Activated CD4-positive, alpha-beta T cell treated with anti-CD3 and anti-CD28 coated beads, Interleukin-2, amount 10 ng/mL, durations not matched to agents 7 days and 5 days (primary cell): Measurements from ENCODE around the gene RNF13. TPM values are rescaled to one million over a fixed set of nuclear protein-coding genes. Genes with fewer than 3 reads are reported as not detected.

Experiments used
- CTCF ChIA-PET: fragments of 350-600 bp; sonication (Branson Sonifier 250); formaldehyde crosslinking; loops from one replicate; lab custom pipeline; 2021; ENCODE audit warnings: antibody characterized with exemption; lab: Charles Lee
- POLR2A ChIA-PET: fragments of 350-600 bp; sonication (Branson Sonifier 250); formaldehyde crosslinking; loops from one replicate; lab custom pipeline; 2021; ENCODE audit warnings: antibody characterized with exemption; lab: Charles Lee
- DNase-seq: peaks from one replicate; pipeline ENCODE4 v3.0.0-alpha.2; 2020
- H3K27ac Mint-ChIP-seq: one replicate; pipeline ENCODE4 v1.8.0; 2021; ENCODE audit warnings: mild to moderate bottlenecking, moderate library complexity, mixed read lengths
- H3K27me3 Mint-ChIP-seq: one replicate; pipeline ENCODE4 v1.8.0; 2021; ENCODE audit warnings: mixed read lengths
- H3K36me3 Mint-ChIP-seq: one replicate; pipeline ENCODE4 v1.8.0; 2021; ENCODE audit warnings: low read depth, mixed read lengths
- H3K4me1 Mint-ChIP-seq: one replicate; pipeline ENCODE4 v1.8.0; 2021; ENCODE audit warnings: mixed read lengths
- H3K4me3 Mint-ChIP-seq: one replicate; pipeline ENCODE4 v1.8.0; 2021; ENCODE audit warnings: mild to moderate bottlenecking, moderate library complexity, mixed read lengths
- H3K9me3 Mint-ChIP-seq: one replicate; pipeline ENCODE4 v1.8.0; 2021; ENCODE audit warnings: mixed read lengths
- total RNA-seq, 2 experiments: library from RNA; stranded (reverse); gene quantifications; one replicate each; pipeline ENCODE4 v1.2.3, GENCODE V29; 2021

The RNF13 gene
- total RNA-seq, 2 experiments from 2014 or later, result 33.0 to 45.7 TPM

DNA sequence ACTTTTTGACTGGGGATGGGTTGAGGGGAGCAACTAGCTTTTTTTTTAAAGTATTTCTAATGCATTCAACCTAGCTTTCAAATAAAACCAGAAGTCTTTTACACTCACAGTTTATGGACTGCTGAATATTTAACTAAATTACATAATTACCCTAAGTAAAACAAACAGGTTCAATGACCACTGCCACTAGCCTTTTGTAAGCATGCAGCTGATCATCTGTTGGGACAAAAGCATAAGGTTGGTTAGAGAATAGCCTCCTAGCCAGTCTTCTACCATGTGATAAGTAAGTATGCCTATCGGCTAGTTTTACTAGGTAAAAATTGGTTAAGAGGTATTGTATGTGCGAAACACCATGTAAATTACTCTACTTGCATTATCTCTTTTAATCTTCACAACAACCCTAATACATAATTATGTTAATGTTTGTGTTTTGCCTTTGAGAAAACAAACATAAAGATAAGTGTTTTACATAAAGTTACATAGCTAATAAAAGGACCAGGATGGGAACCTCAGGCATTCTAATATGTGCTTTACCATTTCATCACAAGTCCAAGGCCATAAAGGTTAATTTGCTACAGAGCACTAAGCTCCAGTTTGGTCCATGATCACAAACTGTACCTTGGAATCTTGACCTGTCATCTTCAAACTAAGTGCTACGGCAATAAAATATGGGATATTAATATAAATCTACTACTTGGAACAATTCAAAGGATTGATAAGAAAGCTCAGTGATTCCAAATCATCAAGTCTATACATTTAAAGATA, 144.5 kb downstream of the RNF13 start:
- Mint-ChIP-seq H3K27me3 (no peaks in the 10 kb centered on the region), H3K4me3 (no peak overlapping the region), H3K4me1 (peaks cover 10% of the 10 kb centered on the region), H3K27ac (no peak overlapping the region), H3K9me3 (no peaks in the 10 kb centered on the region), H3K36me3 (peaks cover 4% of the 10 kb centered on the region)
- POLR2A ChIA-PET, result no interaction called here
- CTCF ChIA-PET, result no interaction called here
- DNase-seq, result no peak

DNA sequence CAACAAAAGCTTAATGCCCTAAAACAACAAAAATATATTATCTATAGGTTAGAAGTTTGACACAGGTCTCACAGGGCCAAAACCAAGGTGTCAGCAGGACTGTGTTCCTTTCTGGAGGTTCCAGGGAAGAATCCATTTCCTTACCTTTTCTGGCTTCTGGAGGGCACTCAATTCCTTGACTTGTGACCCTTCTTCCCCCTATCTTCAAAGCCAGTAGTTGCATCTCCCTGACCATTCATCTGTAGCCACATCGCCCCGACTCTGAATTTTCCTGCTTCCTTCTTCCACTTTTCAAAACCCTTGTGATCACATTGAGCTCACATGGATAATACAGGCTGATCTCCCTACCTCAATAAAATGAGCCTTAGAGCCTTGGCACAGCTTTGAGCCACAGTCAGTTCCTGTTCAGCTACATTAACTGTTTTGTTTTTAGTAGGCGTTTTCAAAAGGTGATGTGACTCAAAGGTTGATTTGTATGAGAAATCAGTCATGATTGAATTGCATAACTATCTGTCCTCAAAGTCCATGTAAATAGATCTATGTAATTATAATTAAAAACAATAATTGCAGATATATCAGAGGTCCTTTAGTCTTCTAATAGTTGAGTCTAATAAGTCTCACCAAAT, 145.3 kb downstream of the RNF13 start:
- no peak overlapping the region for H3K27ac Mint-ChIP-seq
- H3K4me1 Mint-ChIP-seq, result peaks cover 10% of the 10 kb centered on the region

DNA sequence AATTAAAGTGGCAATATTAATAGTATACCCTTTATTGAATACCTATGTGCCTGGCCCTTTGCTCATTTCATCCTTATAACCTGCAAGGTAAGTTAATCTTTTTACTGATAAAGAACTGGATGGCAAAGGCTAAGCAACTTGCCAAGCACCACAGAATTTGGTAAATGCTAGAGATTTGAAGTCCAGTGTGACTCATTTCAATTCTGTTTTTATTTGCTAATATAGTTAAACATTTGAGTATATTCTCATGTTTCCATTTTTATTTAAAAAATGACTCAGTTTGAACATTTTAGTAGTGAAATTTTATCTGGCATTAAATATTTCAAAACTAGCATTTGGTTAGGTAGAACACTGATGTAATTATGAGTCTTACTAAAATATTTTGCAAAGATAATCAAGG, 146.4 kb downstream of the RNF13 start:
- H3K27me3 Mint-ChIP-seq, result no peaks in the 10 kb centered on the region
- POLR2A ChIA-PET, result no interaction called here
- CTCF ChIA-PET, result no interaction called here
- H3K36me3 Mint-ChIP-seq, result peaks cover 4% of the 10 kb centered on the region
- H3K4me3 Mint-ChIP-seq, result no peak overlapping the region
- DNase-seq, result no peak
- H3K9me3 Mint-ChIP-seq, result no peaks in the 10 kb centered on the region
- no peak overlapping the region for H3K27ac Mint-ChIP-seq
- peaks cover 5% of the 10 kb centered on the region for H3K4me1 Mint-ChIP-seq

More for the DNA sequence above, 145.3 kb downstream of the RNF13 start:
- peaks cover 4% of the 10 kb centered on the region for H3K36me3 Mint-ChIP-seq
- no peaks in the 10 kb centered on the region for H3K27me3 Mint-ChIP-seq
- ChIA-PET POLR2A (no interaction called here), CTCF (no interaction called here)
- no peak for DNase-seq
- no peak overlapping the region for H3K4me3 Mint-ChIP-seq
- H3K9me3 Mint-ChIP-seq, result no peaks in the 10 kb centered on the region

DNA sequence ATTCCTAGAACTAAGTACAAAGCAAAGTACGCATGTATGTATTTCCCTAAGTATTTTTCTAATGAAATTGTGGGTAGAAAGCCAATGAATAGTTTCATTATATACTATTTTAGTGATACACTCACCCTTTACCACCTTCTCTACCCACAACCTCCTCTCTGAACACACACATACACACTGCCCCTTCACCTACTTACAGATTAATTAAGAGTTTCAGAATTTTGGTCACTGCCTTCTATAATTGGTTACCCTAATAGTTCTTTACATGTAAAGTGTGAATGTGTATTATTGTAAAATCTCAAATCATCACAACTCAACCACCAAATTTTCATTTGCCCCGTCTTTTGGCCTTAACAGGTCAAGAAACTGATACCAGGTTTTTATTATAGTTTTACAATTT, 150.5 kb downstream of the RNF13 start:
- H3K4me1 Mint-ChIP-seq, result no peaks in the 10 kb centered on the region
- POLR2A ChIA-PET, result no interaction called here
- no peak for DNase-seq
- no peaks in the 10 kb centered on the region for H3K27me3 Mint-ChIP-seq
- CTCF ChIA-PET, result no interaction called here
- no peak overlapping the region for H3K4me3 Mint-ChIP-seq
- no peaks in the 10 kb centered on the region for H3K9me3 Mint-ChIP-seq
- no peak overlapping the region for H3K27ac Mint-ChIP-seq
- H3K36me3 Mint-ChIP-seq, result peaks cover 4% of the 10 kb centered on the region

DNA sequence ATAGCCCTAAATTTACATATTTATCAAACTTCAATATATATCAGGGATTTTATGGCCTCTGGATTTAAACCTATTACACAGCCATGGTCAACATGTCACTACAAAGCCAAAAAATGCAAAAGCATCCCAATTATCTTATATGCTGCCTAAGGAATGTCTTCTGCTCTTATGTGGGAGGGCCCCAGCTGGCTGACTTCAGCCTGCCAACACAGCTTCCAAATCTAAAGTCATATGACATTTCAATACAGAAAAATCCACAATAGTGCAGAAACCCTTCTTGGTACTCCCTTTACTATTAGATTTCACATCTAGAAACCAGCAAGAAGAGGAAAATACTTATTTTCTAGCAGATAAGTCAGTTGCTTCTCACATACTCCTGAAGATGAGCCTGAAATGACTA, 151.3 kb downstream of the RNF13 start:
- Mint-ChIP-seq H3K27ac (no peak overlapping the region), H3K4me1 (peaks cover 3% of the 10 kb centered on the region), H3K27me3 (peaks cover 5% of the 10 kb centered on the region), H3K9me3 (no peaks in the 10 kb centered on the region), H3K4me3 (no peak overlapping the region), H3K36me3 (peaks cover 6% of the 10 kb centered on the region)
- ChIA-PET CTCF (no interaction called here), POLR2A (no interaction called here)
- DNase-seq, result no peak

DNA sequence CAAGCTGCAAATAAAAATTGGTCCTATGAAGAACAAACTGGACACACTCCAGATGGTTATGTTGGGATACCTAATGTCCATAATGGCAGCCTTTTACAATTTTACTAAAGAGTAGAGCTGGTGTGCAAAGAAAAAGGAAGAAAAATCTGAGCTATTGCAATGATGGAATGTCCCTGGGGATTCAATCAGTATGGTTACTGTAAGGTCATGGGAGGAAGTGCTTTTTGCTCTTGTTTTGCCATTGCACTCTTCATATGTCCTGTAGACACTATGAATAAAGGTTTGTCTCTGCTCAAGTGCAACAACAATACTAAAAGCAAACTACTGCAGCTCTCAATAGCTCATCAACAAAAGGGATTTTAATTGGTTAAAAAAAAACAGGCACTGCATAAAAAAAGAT, 152.3 kb downstream of the RNF13 start:
- ChIA-PET POLR2A (interaction anchor here (0.6 kb wide), 1 partner anchor 167 kb away, joined by 4 read pairs; no protein-coding TSS in a partner anchor), CTCF (interaction anchor here (1.6 kb wide), 1 partner anchor 218 kb away, joined by 7 read pairs; no protein-coding TSS in a partner anchor)
- H3K4me3 Mint-ChIP-seq, result no peak overlapping the region
- DNase-seq, result no peak
- no peak overlapping the region for H3K27ac Mint-ChIP-seq
- peaks cover 9% of the 10 kb centered on the region for H3K4me1 Mint-ChIP-seq
- no peaks in the 10 kb centered on the region for H3K9me3 Mint-ChIP-seq
- H3K36me3 Mint-ChIP-seq, result peaks cover 6% of the 10 kb centered on the region
- peaks cover 12% of the 10 kb centered on the region for H3K27me3 Mint-ChIP-seq

DNA sequence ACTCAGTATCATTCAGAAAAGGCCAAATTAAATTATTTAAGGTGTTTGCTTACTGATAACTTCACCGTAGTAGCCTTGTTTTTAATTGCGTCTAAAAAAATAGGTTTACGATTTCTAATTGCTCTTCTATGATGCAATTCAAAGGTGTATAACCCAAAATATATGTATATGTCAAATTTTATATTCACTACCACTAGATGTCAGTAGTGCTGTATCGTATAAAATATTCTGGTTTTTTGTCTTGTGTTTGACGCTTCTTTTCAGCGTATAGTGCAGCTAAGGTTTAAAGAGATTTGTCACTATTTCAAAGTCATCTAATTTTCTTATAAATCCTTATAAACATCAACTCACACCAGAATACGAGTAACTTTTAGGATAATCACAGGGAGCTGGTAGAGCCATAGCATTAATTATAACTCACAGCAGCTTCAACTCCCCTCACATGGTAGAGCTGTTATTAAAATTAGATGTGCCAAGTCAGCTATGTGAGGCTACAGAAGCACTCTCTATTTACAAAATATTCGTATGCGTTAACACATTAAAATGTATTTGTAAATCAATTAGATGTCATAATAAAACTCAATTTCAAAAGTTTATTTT, 154.2 kb downstream of the RNF13 start:
- ChIA-PET POLR2A (no interaction called here), CTCF (interaction anchor here (1.4 to 1.6 kb wide), 2 partner anchors 159 to 216 kb away, joined by 5 to 7 read pairs; no protein-coding TSS in a partner anchor)
- Mint-ChIP-seq H3K9me3 (no peaks in the 10 kb centered on the region), H3K27ac (no peak overlapping the region), H3K4me1 (peaks cover 16% of the 10 kb centered on the region), H3K27me3 (peaks cover 23% of the 10 kb centered on the region), H3K36me3 (peaks cover 2% of the 10 kb centered on the region), H3K4me3 (no peak overlapping the region)
- no peak for DNase-seq

DNA sequence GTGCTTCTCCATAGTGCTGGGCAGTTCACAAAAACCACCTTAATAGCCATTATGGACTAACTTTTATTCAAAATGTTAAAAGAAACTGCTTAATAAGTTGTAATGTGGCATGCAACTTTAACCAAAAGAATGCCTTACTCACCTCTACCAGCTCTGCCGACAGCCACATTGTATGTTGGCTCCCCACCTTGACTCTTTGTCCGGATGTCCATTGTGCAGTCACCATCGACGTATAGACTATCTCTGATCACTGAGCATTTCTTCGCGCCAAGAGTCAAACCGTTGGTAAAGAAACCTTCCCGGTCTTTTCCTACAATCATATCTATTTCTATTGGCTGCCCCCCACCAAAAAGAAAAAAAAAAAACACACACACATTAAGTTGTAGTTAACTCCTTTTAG, 155.2 kb downstream of the RNF13 start:
- H3K36me3 Mint-ChIP-seq, result peaks cover 2% of the 10 kb centered on the region
- H3K9me3 Mint-ChIP-seq, result no peaks in the 10 kb centered on the region
- CTCF ChIA-PET, result interaction anchor here (1.4 kb wide), 1 partner anchor 160 kb away, joined by 5 read pairs; no protein-coding TSS in a partner anchor
- no peak overlapping the region for H3K4me3 Mint-ChIP-seq
- no peak for DNase-seq
- peaks cover 30% of the 10 kb centered on the region for H3K27me3 Mint-ChIP-seq
- POLR2A ChIA-PET, result no interaction called here
- H3K4me1 Mint-ChIP-seq, result peaks cover 16% of the 10 kb centered on the region
- H3K27ac Mint-ChIP-seq, result no peak overlapping the region

DNA sequence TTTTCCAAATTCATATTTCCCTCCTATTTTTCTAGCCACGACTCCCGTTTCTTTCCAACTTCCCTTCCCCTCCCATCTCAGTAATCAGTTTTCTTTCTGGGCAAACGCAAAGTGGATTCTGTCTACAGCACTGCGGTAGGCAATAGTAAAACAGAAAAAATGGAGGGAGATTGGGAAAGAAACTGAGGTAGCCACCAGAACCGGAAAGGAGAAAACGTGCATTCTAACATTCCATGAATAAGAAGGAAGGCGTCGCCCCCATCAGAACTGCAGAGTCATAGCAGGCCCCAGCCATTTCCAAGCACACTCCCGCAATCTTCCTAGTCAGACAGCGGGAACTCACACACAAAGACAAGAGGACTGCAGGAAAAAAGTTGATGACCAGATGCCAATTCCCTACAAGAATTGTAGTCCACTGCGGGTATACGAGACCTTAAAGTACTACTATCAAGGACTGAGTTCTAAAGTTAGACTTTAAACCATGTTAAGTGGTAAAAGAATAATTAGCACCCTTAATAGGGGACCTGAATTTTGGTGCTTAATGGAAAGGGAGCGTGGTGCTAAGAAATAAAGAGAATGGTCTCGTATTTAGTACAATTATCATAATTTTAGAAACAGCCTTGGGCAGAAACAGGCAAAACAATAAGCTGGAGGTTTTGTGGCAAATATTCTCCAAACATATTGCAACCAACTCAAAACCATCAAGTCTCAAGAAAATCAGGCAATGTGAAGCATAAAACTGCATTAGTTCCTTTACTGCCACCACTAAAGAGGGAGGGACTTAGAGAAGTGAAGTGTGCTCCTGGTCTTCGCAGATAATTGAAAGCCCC, 156.3 kb downstream of the RNF13 start:
- no peak for DNase-seq
- H3K27me3 Mint-ChIP-seq, result peaks cover 40% of the 10 kb centered on the region
- H3K36me3 Mint-ChIP-seq, result peaks cover 2% of the 10 kb centered on the region
- CTCF ChIA-PET, result no interaction called here
- peak overlapping the region; percentile 77 for H3K4me3 Mint-ChIP-seq
- peaks cover 16% of the 10 kb centered on the region for H3K4me1 Mint-ChIP-seq
- H3K27ac Mint-ChIP-seq, result no peak overlapping the region
- no peaks in the 10 kb centered on the region for H3K9me3 Mint-ChIP-seq
- POLR2A ChIA-PET, result no interaction called here

DNA sequence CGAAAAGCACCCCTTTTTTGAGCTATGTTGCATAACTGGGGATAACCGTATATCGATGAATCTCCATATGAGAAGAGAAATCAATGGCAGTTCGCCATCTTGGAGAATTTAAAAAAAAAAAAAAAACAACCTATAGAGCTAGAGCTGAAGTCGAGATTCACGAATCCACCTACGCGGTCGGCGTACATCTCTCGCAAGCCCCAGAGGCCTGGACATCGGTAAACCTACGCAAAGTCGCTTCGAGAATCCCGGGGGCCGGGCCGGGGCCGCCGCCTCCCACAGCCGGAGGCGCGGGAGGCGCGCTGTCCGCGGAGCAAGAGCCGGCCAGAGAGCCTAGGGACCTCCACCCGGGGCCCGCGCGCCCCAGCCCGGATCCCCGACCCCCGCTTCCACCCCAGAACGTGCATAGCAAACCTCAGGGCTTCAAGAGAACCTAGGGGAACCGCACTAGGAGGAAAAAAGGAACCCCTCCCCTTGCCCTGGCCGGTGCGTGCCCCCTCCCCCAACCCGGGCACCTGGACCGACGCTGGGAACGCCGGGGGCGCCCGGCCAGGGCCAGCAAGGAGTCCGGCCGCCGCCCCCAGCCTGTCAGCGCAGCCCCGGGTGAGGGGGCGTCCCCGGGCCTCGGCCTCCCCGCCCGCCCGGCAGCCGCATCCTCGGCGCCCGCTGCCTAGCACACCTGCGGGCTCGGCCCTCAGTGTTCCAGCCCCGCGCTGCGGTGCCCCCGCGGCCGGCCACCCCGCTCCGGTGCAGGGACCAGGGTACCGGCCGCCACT, 157.1 kb downstream of the RNF13 start:
- H3K9me3 Mint-ChIP-seq, result no peaks in the 10 kb centered on the region
- peaks cover 47% of the 10 kb centered on the region for H3K27me3 Mint-ChIP-seq
- H3K36me3 Mint-ChIP-seq, result peaks cover 4% of the 10 kb centered on the region
- ChIA-PET POLR2A (no interaction called here), CTCF (interaction anchor here (0.6 kb wide), 1 partner anchor 622 kb away, joined by 4 read pairs; no protein-coding TSS in a partner anchor)
- peak; percentile 55 for DNase-seq
- peaks cover 16% of the 10 kb centered on the region for H3K4me1 Mint-ChIP-seq
- H3K27ac Mint-ChIP-seq, result peak overlapping the region; percentile 41
- H3K4me3 Mint-ChIP-seq, result peak overlapping the region; percentile 77

DNA sequence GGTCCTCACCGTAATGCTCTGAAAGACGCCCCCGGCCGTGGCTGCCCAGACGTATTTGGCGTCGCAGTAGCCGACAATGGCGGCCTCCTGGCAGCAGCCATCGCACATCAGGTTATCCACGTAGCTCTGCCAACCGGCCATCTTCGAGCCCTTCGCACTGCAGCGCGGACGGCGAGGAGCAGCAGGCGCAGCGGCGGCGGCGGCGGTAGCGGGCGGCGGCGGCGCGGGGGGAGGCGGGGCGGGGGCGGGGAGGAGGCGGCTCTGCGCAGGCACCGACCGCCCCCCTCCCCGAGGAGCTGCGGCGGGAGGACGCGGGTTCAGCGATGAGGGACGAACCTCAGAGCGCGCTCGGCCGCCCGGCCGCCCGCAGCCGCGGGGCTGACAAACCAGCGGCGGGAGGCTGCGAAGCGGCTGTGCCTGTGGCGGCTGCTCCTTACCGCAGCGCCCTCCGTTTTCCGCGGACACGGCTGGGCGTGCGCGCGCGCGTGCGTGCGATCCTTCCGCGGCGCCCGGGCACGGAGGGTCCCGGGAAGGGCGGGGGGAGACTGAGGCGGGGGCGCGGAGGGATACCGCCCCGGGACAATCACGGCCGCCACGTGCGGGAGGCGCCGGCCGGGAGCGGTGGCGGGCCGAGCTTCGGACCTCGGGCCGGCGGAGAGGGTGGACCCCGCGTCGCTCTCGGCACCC, 157.8 kb downstream of the RNF13 start, which contains the start of gene PFN2:
Gene PFN2 (minus strand): TSS at position 180 of the 687 bp plus-strand sequence. CDS start 39 bp downstream, at position 141.
- ChIA-PET POLR2A (no interaction called here), CTCF (no interaction called here)
- peaks cover 54% of the 10 kb centered on the region for H3K27me3 Mint-ChIP-seq
- H3K27ac Mint-ChIP-seq, result peak within 1 kb of the TSS; percentile 69
- no peaks in the 10 kb centered on the region for H3K9me3 Mint-ChIP-seq
- peak within 1 kb of the TSS; percentile 82 for H3K4me3 Mint-ChIP-seq
- peaks cover 17% of the 10 kb centered on the region for H3K4me1 Mint-ChIP-seq
- DNase-seq, result peak; percentile 31
- H3K36me3 Mint-ChIP-seq, result peaks cover 4% of the 10 kb centered on the region
